SK-N-MC (cell line): ENCODE measurements around the gene THOP1.

Experiments used
- EZH2 ChIP-seq: fragments of 200-600 bp; sonication (generic); IDR thresholded peaks from one replicate; pipeline ENCODE4 v1.6.1; 2017; ENCODE audit warnings: antibody characterized with exemption
- POLR2AphosphoS5 ChIP-seq: IDR thresholded peaks from 2 replicates; pipeline ENCODE4 v1.6.1; 2012; ENCODE audit warnings: mild to moderate bottlenecking, low read depth, low read length, borderline replicate concordance

DNA sequence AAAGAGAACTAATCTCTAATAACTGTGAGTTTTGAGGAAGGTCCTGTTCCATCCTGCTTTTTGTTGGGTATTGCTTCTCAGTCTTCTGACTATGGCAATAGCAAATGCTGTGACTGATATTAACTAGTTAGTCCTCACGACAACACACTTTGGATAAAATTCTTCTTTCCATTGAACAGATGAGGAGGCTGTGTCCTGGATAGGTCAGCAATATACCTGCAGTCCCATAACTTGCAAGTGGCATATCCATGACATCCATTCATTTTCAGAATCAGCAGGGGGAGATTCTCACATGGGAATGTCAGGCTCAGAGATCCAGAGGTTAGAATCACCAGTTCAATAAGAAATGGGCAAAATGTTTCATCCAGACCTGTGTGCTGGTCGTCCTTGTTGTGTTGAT lies 41.7 kb downstream of the THOP1 start:
- TF ChIP-seq POLR2AphosphoS5 (no peak), EZH2 (no peak)
